Stimulated activated naive CD4-positive, alpha-beta T cell (primary cell): ENCODE measurements around the gene DYNLT1.
"Not testable (repeated sequence)": the region's sequence is repeated elsewhere in the genome, so short reads cannot be mapped to it uniquely, and the experiment has no call there.

Source experiments
- DNase-seq, 6 experiments: peaks; one replicate each; lab custom pipeline; 2025; lab: John Stamatoyannopoulos, UW

Gene DYNLT1

DNA sequence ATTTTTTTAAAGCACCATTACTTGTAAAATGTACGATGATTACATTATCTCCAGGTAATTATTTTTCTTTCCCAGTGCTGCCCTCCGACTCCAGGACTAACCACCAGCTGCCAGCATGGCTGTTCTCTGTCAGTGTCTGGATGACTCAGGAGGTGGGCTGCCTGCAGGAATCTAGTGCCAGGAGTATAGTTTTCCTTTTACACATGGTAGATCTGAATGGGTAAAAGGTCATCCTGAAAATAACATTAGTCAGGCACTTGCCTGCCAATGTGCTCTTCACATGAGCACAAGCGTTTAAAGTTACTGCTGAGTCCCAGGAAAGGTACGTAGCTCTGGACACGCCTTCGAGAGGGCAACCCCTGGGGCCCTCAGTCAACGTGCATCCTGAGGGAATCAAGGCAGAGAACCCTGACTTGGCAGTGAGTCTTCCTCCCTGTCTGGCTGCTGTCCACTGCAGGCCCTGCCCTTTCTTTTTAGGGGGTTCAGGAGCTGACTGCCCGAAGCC lies 2.4 kb downstream of the DYNLT1 start:
- no peak for DNase-seq

GRCh38 chr6:158640519-158640918 lies 4.0 kb downstream of the DYNLT1 start:
- DNase-seq, result no peak

DNA sequence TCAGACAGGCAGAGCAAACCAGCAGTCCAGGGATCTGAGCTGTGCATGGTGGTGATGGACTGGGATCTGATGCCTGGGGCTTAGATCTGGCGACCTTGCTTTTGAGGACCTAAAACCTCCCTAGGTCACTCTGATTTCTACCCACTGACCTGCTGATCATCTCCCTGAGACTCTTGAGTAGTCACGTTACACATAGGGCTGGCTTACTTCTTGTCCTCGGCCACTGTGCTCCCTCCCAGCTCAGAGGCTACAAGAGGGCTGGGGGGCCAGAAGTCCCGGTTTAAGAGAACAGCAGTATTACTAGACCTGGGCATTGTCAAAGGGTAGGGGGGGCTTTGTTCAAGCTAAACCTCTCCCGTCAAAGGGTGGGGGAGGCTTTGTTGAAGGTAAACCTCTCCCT lies 5.5 kb downstream of the DYNLT1 start:
- no peak for DNase-seq

DNA sequence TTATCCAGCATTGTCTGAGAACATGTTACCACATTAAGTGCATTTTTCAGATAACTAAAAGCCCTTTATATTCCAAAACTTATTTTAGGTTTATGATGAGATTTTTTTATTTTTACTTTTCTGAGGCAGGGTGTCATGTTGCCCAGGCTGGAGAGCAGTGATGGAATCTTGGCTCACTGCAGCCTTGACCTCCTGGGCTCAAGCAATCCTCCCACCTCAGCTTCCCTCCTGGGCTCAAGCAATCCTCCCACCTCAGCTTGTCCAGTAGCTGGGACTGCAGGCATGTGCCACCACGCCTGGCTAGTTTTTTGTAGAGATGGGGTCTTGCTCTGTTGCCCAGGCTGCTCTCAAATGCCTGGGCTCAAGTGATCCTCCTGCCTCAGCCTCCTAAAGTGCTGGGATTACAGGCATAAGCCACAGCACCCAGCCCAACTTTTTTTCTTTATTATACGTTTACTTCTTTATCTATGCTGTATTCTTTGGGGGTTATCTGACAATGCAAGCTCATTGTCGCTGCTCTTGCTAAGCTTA lies 6.2 kb downstream of the DYNLT1 start:
- DNase-seq, result no peak

DNA sequence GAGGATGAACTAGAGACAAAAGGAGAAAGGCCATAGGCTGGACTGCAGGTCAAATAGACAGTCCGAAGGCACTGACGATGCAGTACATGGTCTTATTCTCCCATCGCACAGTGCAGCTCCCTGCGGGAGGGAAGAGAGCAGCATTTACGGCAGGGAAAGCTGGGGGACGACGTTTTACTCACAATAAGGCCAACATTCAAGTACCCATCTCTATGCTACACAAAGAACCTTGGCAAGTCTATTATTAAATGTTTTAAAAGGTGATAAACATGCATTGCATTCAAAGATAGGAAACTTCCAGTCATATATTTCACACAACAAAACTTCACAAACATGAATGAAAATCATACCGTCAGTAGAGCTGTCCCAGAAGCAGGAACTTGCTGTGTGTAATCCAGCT lies 7.8 kb downstream of the DYNLT1 start:
- DNase-seq, result no peak

DNA sequence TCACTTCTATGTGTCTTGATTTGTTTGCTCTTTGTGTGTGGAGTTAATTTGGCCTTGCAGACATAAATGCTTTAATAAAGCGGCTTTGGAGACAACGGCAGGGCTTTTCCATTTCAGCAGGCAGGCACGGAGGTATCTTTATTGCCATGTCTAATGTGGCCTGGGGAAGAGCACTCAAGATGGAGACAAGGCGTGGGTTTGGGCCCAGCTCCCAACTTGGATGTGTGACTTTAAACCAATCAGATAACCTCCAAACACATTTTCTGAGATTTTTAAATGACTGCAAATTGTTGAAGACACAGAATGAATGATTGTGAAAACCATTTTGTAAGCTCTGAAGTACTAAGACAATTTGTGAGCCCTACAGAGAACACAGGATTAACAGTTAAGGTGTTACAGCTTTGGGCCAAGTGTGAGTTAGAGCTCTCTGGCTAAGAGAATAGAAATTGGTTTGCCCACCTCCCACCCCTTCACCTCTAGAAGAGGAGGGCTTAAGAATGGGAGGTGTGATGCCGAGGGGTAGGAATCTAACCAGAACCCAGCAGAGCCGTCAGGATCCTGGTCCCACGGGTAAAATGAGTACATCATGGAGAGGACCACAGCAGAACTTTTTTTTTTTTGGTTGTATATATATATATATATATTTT lies 9.0 kb downstream of the DYNLT1 start:
- DNase-seq, result no peak

DNA sequence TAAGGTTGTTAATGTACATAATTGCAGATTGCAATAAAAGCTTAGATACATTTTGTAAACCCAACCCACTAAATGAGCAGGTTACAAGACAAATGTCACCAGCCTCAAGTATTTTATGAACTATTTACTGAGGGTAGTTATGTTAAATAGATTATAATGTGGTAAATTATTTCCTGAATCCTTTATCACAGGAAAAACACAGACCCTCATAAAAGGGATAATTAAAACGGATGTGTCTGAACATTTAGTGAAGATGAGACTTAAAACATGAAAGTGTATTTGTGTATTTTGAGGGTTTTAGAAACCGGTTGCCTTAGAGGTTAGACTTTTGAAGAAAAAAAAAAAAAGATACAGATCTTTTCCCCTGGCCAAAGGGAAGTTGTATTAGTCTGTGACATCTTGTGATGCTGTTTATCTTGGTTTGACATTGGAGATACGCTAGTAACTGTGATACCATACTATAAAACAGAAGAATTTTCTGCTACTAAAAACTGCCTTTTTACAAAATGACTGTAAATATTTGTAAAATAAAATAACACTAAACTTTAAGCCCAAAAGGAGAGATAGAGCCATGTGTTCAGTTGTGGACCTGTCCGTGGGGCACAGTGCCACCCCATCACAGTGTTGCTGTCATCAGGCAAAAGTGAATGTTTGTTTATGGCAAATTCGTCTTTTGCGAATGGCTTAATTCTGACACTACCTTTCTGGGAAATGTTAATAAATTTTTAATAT lies 9.7 kb downstream of the DYNLT1 start:
- DNase-seq, result peak in 3 of 6 experiments; percentile 64 to 70 (median 66)

DNA sequence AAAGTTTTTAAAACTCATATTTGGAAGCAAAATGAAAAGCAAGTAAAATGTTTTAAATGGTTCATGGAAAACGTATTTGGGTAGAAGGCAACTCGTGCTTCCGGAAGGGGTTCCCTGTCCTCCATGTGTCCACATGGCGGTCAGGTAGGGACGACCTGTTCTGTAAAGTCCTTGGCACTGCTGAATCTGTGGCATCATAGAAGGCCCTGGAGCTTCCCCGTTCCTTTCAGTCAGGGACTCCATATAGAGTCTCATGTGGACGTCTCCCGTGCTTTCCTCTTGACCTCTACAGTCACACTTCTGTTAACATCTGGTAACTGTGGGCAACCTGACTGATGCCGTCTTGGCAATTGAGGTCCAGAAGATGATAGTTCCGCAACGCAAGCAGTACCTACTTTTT lies 11.4 kb downstream of the DYNLT1 start:
- no peak for DNase-seq

DNA sequence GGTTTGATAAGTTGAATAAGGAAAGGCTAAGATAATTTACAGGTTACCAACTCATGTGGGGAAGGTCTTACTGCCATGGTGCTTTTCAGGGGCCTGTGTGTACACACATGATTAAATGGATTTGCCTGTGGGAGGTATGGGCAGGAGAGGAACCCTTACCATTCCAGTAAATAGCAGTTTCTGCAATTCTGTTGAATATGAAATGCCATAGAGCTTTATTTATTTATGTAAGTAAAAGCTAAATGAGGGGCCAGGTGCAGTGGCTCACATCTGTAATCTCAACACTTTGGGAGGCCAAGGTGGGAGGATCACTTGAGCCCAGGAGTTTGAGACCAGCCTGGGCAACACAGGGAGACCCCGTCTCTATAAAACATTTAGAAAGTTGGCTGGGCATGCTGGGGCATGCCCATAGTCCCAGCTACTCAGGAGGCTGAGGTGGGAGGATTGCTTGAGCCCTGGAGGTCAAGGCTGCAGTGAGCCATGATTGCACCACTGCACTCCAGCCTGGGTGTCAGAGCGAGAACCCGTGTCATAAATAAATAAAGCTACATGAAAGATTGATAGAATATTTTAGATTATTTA lies 11.9 kb downstream of the DYNLT1 start:
- not testable (repeated sequence) for DNase-seq

DNA sequence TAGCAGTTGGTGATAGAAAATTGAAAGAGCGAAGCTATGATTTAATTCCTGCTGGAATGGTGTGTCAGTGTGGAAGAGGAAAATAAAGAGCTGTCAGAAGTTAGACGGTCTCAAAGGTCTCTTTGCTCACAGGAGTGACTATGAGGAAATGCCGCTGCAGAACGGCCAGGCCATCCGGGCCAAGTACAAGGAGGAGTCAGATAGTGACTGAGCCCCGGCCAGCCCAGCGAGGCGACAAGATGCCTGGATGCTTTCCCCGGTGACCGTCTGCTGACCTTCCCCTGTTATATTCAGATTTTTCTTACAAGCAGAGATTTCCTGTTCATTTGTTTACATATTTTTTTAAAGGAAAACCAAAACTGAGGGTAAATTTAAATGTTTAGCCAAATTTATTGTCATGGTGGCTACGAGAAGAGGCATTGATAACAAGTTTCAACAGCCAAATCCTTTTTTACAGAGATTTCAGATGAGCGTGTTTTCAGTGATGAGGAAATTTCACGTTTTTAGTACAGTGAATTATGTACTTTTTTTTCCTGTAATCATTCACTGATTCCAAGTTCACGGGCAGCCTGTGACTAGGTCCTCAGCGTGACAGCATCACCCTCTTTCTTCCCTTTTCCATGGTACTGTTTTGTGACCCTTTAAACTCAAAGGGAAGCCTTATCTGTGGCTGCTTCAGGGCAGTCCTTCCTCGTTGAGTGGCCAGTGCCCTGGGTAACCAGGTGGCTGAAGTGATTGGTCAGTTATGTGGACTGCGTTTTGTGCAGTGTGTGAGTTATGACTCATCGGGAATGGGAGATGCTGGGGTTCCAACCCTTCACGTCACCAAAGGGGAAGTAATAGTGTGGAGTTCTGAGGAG lies 12.6 kb downstream of the DYNLT1 start:
- DNase-seq, result no peak

- DNase-seq, result no peak
Observed at GRCh38 chr6:158630938-158631616, 13.5 kb downstream of the DYNLT1 start.

GRCh38 chr6:158629367-158630221 lies 14.9 kb downstream of the DYNLT1 start:
- peak in 5 of 6 experiments; percentile 9 to 32 (median 22) for DNase-seq

DNA sequence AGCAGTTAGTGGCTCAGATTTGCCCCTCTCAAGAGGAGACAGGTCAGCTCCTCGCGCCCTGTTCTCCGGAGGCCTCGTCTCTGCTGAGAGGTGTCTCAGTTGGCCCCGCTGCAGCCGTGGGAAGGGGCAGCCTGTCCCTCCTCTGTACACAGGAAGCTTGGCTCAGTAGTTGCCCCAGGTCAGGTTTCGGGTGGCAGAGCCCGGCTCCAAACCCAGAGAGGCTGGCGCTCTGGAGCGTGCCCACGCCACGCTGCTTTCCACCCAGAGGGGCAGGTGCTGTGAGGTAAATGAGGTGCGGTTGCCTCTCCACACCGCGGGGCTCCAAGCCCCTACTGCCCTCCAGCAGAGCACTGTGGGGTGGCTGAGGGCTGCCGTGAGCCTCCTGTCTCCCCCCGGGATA lies 16.0 kb downstream of the DYNLT1 start:
- no peak for DNase-seq

- no peak for DNase-seq
Observed at GRCh38 chr6:158627940-158628211, 16.7 kb downstream of the DYNLT1 start.

GRCh38 chr6:158627168-158627939 lies 17.2 kb downstream of the DYNLT1 start:
- no peak for DNase-seq

DNA sequence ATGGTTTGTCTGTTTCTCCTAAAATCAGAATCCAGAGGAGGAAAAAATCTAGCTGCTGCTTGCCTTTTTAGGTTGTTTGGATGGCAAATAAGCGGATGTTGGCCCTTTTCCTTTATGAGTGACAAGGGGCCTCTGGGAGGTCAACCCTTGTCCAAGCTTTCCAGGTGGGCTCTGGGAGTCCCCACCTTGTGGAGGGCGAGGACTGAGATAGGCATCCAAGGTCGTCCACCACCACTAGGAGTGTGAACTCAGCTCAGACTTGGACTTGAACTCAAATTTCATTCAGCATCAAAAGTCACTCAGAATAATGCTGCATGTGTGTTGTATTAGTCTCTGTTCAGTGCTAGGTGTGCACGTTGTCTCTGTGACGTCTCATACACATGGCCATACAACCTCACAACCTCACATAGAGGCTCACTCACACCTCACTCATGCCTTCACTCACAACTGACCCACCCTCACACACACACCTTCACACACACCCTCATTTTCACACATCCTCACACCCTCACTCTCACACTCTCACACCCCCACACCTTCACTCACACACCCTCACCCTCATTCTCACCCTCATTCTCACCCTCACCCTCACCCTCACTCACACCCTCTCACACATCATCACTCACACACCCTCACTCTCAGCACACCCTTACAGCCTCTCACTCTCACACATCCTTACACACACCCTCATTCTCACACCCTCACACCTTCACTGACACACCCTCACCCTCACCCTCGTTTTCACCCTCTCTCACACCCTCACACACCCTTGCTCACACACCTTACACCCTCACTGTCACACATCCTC lies 18.0 kb downstream of the DYNLT1 start:
- no peak for DNase-seq

DNA sequence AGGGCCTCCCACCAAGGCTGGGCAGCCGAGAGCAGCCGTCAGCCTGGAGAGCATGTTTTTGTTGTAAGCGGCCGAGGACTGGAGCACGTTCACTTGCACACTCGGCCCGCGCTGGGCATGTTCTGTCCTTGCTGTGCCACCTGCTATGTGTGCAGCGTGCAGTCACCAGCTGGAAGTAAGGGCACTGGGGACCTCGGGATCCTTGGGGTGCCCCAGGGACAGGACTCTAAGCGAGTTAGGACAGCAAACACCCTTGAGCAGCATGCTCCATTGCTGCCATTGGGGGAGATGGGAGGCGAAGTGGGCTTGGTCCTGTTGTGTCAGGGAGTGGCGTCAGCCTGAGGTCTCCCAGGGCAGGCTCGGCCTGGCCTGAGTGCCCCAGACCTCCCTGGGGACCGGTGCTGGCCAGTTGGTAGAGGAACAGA lies 18.6 kb downstream of the DYNLT1 start:
- DNase-seq, result no peak

DNA sequence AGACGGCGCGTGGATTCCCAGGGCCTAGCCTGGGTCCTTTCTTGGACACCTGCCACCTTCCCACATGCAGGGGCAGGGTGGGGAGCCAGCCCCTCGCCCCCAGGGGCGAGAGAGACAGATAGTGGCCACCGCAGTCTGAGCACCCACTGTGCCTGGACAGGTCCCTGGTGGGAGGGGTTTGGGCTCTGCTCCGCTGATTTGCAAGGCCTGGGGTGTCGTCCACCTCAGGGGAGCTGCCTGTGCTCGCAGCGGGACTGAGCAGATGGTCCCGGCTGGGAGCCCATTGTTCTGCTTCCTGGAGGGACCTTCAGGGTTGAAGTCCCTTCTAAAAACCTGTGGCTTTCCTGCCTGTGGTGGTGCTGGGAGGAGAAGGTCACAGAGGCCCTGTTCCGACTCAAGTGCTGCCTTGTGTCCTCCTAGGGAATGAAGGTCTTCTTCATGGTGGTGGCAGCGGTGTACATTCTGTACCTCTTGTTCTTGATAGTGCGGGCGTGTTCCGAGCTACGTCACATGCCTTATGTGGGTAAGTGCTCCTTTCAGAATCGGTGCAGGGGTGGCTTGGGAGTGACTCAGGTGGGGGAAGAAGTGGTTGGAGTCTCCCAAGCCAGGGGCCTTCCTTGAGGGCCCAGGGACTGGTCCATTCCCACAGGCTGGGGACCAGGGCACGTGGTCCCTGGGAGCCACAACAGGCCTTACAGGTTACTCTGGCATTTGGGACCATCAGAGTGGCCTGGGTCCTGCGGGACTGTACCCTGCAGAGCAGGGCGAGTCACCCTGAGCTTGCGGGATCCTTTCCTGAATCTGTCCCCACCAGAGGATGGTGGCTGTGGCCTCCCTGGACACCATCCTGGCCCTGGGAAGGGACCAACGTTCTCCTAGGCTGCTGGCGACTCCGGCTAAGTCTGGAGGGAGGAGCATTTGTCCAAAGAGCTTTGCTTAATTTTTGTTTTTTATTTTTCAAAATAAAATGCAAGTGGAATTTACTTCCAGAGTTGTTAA lies 19.6 kb downstream of the DYNLT1 start:
- DNase-seq, result no peak
